Transverse colon (tissue), 4 donors: Measurements from ENCODE around the gene ABCB7.

Experiments
- CTCF ChIP-seq, 5 experiments: fragments of 200-600 bp in 3 of 5; fragments of 450-650 bp in 2 of 5; sonication (generic) in 3 of 5; IDR thresholded peaks; 1 replicate in 2 of 5; 2 replicates in 3 of 5; pipeline ENCODE4 v1.5.1; 2016 to 2017; ENCODE audit warnings: antibody characterized with exemption in 5 of 5, inconsistent platforms in 3 of 5, mild to moderate bottlenecking in 2 of 5, moderate library complexity in 1 of 5
- EP300 ChIP-seq: sonication (generic); formaldehyde crosslinking; IDR thresholded peaks from one replicate; pipeline ENCODE4 v1.6.1; 2017; ENCODE audit warnings: antibody characterized with exemption, low read depth
- POLR2AphosphoS5 ChIP-seq, 3 donors: sonication (generic); formaldehyde crosslinking; IDR thresholded peaks; one replicate each; pipeline ENCODE4 v1.6.1; 2016; ENCODE audit warnings: antibody characterized with exemption in 3 of 3

- TF ChIP-seq CTCF (IDR thresholded peaks at IDR 0.05) = no peak
- no peak for TF ChIP-seq EP300
- TF ChIP-seq POLR2AphosphoS5 (IDR thresholded peaks at IDR 0.05) = no peak
Measured at GRCh38 chrX:75074475-75074874, 81.6 kb downstream of the ABCB7 start.
